Upper lobe of left lung (tissue), 6 donors: ENCODE measurements around the gene DHFR. TPM values are rescaled to one million over a fixed set of nuclear protein-coding genes. Genes with fewer than 3 reads are reported as not detected.

ENCODE experiments used
- ATAC-seq, 2 donors: fragments of 200-7000 bp; cut with Tn5 transposase; one replicate each; pipeline ENCODE4 v1.9.1; 2022; ENCODE audit warnings: mild to moderate bottlenecking in 2 of 2, moderate library complexity in 2 of 2; ENCODE audit not compliant: low FRiP score in 2 of 2
- DNase-seq, 2 donors: peaks; one replicate each; pipeline ENCODE4 v3.0.0-alpha.2; 2019 to 2020
- H3K27ac ChIP-seq, 4 donors: fragments of 200-600 bp; sonication (generic); one replicate each; pipeline ENCODE4 v1.5.1; 2016 to 2019
- H3K27me3 ChIP-seq, 4 donors: fragments of 200-600 bp; sonication (generic); one replicate each; pipeline ENCODE4 v1.5.1; 2017 to 2019
- H3K36me3 ChIP-seq, 4 donors: fragments of 200-600 bp; sonication (generic); one replicate each; pipeline ENCODE4 v1.5.1; 2016 to 2019
- H3K4me1 ChIP-seq, 4 donors: fragments of 200-600 bp; sonication (generic); one replicate each; pipeline ENCODE4 v1.5.1; 2018 to 2019
- H3K4me3 ChIP-seq, 4 donors: fragments of 200-600 bp; sonication (generic); one replicate each; pipeline ENCODE4 v1.5.1; 2017 to 2019; ENCODE audit warnings: mild to moderate bottlenecking in 2 of 4, moderate library complexity in 1 of 4
- H3K9me3 ChIP-seq, 4 donors: fragments of 200-600 bp; sonication (generic); one replicate each; pipeline ENCODE4 v1.5.1; 2018 to 2019
- CTCF ChIP-seq, 6 experiments: fragments of 450-650 bp in 4 of 6; fragments of 200-600 bp in 2 of 6; sonication (generic) in 2 of 6; IDR thresholded peaks; one replicate each; pipeline ENCODE4 v1.5.1; 2016 to 2019; ENCODE audit warnings: antibody characterized with exemption in 6 of 6
- EP300 ChIP-seq, 4 donors: sonication (generic); formaldehyde crosslinking; IDR thresholded peaks; one replicate each; pipeline ENCODE4 v1.5.1; 2017; ENCODE audit warnings: antibody characterized with exemption in 4 of 4, control low read depth in 2 of 4
- POLR2A ChIP-seq, 4 donors: fragments of 450-650 bp; IDR thresholded peaks; one replicate each; pipeline ENCODE4 v1.5.1; 2016 to 2017; ENCODE audit warnings: antibody characterized with exemption in 4 of 4, mild to moderate bottlenecking in 2 of 4
- POLR2AphosphoS5 ChIP-seq, 2 donors: sonication (generic); formaldehyde crosslinking; IDR thresholded peaks; one replicate each; pipeline ENCODE4 v1.5.1; 2017; ENCODE audit warnings: antibody characterized with exemption in 2 of 2
- WGBS, 2 donors: methylation state at CpG; one replicate each; pipeline ENCODE4 v1.1.5; 2017 to 2018; 5-methylcytosine and 5-hydroxymethylcytosine counted together
- small RNA-seq, 4 donors: library from RNA; depleted of rRNA; stranded (forward); fragments of <200 nt; gene quantifications; one replicate each; pipeline ENCODE3, GENCODE V24; 2016
- total RNA-seq, 6 donors: library from RNA; depleted of rRNA in 4 of 6; stranded (reverse); fragments of >200 nt in 4 of 6; gene quantifications; one replicate each; pipeline versions ENCODE4 v1.1.0 to v1.2.1, GENCODE V29; 2016 to 2021
- donor health status: DM: no; HTN: no; CAD: no; lungs with moderate emphysema.
- donor health status: DM: no; HTN: yes; CAD: no; lungs with severe emphysema.

The DHFR gene
- total RNA-seq, 6 donors from 2014 or later = 7.3 to 14.1 (median 9.8) TPM

GRCh38 chr5:80576383-80576782, 78.4 kb downstream of the DHFR start:
- Histone ChIP-seq H3K4me3 (no peak overlapping the region), H3K27ac (no peak overlapping the region), H3K9me3 (no peaks in the 10 kb centered on the region), H3K4me1 (no peaks in the 10 kb centered on the region), H3K36me3 (no peaks in the 10 kb centered on the region), H3K27me3 (peaks cover 0 to 2% (median 0%) of the 10 kb centered on the region in 4 donors)
- no peak for ATAC-seq
- 84 to 85% methylated on average over 5 of the region's 5 CpGs for WGBS, 2 donors
- TF ChIP-seq CTCF (IDR thresholded peaks at IDR 0.05) = no peak
- TF ChIP-seq EP300 (IDR thresholded peaks at IDR 0.05) = no peak
- no peak for TF ChIP-seq POLR2AphosphoS5 (IDR thresholded peaks at IDR 0.05)
- TF ChIP-seq POLR2A (IDR thresholded peaks at IDR 0.05) = no peak
- no peak for DNase-seq

Small RNA genes lying within 50 kb of the gene (small RNA-seq; reads per million reads assigned to genes)
- gene DBIP2 (0 reads per million in 4 donors), gene MTRNR2L2 (0 reads per million in 4 donors)

Other genes starting within 250 kb of the DHFR start
- 10 to 100 TPM; 27.7 to 52.4 (median 40.2) TPM for gene ZFYVE16, start 246.9 kb downstream of the DHFR start, total RNA-seq
- gene FAM151B, start 166.9 kb downstream of the DHFR start, total RNA-seq = 1 to 10 TPM in 5 of 6 donors, under 1 TPM in 1; 0.78 to 5.2 (median 2.7) TPM
- under 1 TPM in 3 of 6 donors, not detected in 3; 0.14 to 0.67 (median 0.47) TPM for gene ANKRD34B, start 84.7 kb downstream of the DHFR start, total RNA-seq
- 10 to 100 TPM in 5 of 6 donors, 1 to 10 TPM in 1; 9.0 to 17.3 (median 12.5) TPM for gene MSH3, start 331 bp downstream of the DHFR start, total RNA-seq